GM04503 (cell line): ENCODE measurements around the gene WWOX.

Source experiments
- DNase-seq: peaks from one replicate; pipeline ENCODE4 v3.0.0-alpha.2; 2012; ENCODE audit warnings: low read depth

WWOX gene

GRCh38 chr16:78768226-78768625 is 668.8 kb downstream of the WWOX start:
- DNase-seq, result no peak

DNA sequence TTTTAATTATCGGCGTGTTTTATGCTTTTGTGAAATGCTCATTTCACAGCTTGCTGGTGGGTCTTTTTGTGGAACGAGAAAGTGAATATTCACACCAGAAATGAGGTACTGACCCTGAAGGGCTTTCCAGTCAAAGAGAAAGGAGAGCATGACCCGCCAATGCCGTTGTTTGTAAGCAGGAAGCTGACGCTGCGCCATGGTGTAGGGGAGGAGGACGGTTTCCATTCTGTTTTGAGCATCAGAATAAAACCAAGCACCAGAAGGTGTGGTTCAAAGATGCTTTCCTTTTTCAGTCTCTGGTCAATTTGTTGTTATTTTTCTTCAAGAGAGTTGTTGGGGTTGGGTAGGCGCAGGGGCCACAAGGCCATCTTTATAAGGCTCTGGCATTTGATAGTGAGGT is 669.3 kb downstream of the WWOX start:
- no peak for DNase-seq

DNA sequence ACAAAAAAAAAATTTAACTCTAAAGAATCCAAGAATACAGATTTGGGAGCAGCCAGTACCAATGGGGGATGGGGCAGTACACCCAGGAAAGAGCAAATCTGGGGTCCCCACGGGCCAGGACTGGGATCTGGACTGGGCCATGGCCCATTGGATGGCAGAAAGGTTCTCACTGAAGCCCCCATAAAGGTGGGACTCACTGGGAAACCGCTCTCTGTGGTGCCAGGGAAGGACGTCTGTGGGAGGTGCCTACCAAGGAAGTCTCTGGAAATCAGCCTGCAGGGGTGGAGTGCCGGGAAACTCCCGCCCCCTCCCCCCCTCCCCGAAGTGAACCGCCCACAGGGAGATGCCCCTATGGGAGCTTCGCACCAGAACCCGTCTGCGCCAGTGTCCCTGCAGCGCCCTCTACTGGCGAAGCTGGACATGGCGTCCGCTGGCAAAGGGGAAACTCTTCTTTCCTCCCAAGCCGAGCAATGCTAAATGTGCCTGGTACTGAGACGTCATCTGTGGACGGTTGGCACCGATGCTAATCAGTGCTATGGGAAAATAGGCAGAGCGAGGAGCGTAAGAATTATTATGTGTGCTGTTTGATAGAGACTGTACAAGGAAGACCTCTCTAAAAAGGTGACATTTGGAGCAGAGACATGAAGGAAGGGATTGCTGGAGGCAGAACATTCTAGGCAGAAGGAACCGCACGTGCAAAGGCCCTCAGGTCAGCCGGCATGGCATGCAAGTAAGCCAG is 671.1 kb downstream of the WWOX start:
- DNase-seq, result no peak

DNA sequence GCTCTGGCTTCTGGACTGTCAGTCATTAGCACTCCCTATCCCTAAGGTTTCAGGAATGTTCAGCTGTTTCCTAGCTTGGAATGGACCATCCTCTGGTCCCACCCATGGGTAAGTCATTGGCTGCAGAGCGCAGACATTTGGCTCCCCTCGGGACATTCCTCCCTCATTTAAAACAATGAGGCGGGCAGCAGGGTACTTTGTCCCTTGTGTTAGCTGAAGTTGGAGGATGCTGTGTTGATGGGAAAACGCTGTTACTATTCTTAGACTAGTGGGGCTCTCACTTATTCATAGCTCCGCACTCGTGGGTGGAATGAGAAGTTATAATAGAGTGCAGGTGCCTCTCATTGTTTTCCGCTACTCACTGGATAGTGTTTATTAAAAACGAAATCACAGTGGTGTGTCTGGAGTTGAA is 673.8 kb downstream of the WWOX start:
- no peak for DNase-seq

DNA sequence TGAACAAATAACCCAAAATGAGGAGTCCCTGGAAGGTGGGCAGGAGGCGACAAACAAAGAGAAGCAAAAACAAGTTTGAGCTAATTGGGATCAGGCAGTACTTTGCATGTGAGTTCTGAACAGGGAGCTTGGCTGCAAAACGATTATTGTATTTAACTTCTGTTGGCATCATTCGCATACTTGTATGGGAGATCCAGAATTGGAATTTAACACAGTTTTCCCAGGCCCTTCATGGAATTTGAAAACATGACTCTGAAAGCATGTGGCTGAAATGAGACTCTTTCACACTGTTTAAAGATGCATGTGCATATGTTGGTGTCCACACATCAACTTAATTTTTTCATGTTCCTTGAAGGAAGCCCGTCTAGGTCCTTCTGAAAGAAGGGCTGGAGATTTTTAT is 674.3 kb downstream of the WWOX start:
- no peak for DNase-seq

GRCh38 chr16:78775161-78775561 is 675.7 kb downstream of the WWOX start:
- DNase-seq, result no peak

DNA sequence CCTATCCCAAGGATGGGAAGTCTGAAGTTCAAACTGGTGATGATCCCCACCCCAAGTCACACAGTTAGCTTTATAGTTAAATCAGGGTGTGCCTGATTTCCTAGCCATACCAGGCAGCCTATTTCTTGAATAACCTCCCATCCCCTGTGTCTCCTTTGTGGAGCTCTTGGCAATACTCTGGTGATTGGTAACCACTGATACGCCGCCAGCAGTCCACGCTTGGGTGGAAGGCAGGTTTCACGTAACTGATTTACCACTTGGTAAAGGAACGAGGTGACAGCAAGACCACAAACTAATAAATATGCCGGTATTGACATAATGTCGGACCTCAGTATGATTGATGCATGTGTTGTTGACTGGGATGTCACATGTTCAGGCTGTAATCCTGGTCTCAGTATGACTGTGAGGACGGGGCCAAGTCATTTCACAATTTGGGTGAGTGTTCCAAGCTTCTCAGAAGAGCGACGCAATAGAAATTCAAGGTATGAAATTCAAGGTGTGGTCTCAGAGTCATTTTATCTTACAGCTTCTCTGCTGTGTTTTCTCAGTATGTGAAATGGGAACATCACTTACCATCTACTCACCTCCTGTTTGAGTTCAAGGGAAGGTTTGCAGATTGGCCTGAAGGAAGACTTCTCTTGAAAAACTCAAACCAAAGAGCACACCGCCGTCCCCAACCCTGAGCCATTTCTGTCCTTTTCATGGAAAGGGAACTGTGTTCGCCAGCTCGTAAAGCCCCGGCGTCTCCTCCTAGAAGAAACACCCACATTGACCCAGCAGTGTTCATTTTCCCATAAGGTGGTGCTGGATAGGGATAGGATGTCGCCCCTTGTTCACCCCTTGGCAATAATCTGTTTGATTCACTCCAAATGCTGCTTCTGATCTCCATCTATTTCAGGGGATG is 678.9 kb downstream of the WWOX start:
- DNase-seq, result no peak

- DNase-seq, result no peak
These were observed 681.4 kb downstream of the WWOX start for GRCh38 chr16:78780808-78781207.

DNA sequence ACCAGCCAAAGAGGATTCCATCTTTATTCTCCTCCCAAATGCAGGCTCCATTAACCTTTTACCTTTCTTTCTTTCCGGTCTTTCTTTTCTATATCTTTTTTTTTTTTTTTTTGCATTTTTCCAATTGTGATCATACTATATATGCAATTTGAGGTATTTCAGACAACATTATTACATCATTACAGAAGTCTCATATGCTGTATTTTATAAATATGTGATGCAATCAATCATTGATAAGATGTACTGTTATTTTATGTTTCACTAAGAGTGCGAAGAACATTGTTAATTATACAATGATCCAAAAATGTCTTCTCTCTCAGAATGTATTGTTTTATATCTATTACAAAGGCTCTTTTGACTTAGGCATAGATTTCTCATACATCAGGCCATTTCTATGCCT is 683.1 kb downstream of the WWOX start:
- no peak for DNase-seq

DNA sequence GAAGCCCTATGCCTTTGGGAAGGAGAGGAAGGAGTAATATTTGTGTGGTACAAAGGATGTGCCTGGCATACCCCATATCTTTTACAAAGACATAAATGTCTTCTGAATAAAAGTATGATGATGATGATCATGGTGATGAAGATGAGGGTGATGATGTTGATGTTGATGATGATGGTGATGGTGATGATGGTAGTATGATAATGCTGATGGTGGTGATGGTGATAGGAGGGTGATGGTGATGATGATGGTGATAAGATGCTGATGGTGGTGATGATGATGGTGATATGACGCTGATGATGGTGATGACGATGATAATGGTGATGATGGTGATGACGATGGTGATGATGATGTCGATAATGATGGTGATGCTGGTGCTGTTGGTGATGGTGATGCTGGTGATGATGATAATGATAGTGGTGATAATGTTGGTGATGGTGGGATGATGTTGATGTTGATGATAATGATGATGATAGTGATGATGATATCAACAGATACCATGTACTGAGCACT is 684.2 kb downstream of the WWOX start:
- DNase-seq, result no peak

DNA sequence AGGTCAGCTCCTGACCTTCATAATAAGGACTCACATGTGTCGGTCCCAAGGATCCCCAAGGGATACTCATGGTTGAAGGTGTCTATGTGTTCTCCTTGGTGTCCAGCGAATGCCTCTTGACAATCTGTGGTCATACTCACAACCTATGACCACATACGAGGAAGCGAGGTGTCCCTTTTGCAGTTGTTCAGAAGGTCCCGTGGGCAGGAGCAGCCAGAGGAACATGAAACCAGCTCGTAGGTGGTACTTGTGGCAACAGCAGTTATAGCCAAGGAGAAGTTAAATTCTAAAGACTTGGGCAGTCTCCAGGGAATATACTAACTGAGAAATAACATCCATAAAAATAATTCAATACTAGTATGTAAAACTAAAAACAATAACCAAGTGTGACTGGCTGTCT is 685.3 kb downstream of the WWOX start:
- DNase-seq, result no peak

- no peak for DNase-seq
These were observed 685.8 kb downstream of the WWOX start for GRCh38 chr16:78785218-78785617.

DNA sequence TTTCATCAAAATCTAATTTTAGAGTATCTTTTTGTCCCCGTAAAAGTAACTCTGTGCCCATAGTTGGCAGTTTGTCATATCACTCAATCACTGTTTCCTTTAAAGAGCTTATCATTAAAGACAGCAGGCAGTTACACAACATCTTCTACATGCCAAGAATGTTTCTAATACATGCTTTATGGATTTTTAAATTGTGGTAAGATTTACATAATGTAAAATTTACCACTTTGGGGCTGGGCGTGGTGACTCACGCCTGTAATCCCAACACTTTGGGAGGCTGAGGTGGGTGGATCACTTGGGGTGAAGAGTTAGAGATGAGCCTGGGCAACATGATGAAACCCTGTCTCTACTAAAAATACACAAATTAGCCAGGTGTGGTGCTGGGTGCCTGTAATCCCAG is 687.2 kb downstream of the WWOX start:
- DNase-seq, result no peak

- DNase-seq, result no peak
These were observed 688.8 kb downstream of the WWOX start for GRCh38 chr16:78788276-78788675.

DNA sequence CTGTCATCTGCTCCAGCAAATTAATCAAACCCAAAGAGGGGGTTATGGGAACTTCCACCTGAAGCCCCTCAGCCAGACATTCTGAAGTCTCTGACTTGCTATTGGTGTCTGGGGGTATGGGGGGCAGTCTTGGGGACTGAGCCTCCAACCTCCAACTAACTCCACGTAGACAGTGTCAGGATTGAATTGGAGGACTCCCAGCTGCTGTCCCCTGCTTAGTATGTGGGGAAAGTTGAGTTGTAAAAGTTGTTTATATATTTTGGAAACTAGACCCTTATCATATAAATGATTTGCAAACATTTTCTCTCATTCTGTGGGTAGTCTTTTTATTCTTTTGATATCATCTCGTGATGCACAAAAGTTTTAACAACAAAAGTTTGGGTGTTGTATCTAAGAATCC is 689.2 kb downstream of the WWOX start:
- DNase-seq, result no peak

DNA sequence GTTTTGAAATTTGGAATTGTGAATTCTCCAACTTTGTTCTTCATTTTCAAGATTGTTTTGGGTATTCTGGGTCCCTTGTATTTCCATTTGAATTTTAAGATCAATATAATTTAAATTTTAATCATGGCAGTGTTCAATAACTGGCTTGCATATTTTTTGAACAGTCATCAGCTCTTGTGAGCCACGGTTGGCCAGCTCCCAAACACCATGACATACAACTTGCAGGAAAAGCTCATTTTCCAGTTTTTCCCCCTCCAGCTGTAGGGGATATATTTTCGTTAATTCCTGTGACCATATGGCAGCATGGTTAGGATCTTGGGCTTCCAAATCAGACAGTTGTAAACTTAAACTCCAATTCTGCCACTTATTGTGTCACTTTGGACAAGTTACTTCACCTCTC is 690.1 kb downstream of the WWOX start:
- DNase-seq, result no peak

DNA sequence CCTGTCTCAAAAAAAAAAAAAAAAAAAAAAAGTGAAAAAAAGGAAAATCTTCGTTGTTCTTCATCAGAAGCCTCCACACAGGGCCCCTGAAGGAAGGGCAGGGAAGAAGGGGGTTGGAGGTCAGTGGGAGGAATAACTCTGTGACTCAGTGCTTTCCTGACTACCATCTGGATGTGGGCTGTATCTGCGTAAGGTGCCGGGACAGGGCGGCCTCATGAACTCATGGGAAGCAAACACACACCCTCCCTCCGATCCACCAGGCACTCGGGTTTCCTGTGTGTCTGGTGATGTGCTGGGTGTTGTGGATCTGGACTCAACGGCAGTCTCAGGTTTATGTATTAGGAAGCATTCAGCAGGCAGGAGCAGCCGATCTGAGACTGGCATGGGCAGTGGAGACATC is 691.6 kb downstream of the WWOX start:
- no peak for DNase-seq

GRCh38 chr16:78791926-78792325 is 692.5 kb downstream of the WWOX start:
- no peak for DNase-seq

- no peak for DNase-seq
These were observed 693.5 kb downstream of the WWOX start for GRCh38 chr16:78792952-78793351.

- no peak for DNase-seq
These were observed 695.3 kb downstream of the WWOX start for GRCh38 chr16:78794581-78795250.

DNA sequence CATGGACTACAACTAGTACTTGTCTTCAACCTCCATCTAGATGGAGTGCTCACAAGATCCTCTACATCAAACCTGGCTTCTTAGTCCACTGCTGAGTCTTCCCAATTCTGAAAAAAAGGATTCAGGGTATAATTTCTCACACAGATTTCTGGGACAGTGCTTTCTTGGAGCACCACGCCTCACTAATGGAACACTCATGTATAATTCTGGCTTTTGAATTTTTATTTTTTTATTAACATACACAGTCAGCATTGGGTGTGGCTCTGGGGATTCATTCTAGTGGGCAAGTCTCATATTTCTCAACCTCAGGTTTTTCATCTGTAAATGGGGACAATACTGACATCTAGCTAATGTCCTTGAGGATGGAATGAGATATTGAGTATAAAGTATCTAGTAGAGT is 696.0 kb downstream of the WWOX start:
- no peak for DNase-seq

DNA sequence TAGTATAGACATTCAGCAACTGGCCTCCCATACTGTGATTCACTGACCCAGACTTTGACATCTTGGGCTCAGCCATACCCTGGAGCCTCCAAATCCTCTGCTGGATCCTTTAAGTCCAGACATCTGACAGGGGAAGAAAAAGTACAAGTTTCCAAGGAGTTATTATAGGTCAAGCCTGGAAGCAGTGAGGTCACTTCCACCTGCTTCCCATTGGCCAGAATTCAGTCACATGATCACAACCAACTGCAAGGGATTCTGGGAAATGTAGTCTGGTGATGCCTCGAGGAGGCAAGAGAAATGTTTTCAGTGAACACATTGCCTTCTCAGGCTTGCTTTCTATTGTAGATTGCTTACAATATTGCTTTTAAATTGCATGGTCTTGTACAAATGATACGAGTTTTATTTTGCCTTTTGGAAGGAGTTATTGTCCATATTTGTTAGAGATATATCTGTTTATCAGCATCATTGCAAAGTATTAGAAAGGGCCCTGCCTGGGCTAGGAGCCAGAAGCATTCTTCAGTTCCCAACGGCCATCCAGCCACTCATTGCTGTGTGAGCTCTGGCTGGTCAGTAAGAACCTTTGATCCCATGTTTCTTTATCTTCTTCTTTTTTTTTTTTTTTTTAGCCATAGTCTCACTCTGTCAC is 696.9 kb downstream of the WWOX start:
- DNase-seq, result no peak
